Activated CD4-positive, CD25-positive, alpha-beta regulatory T cell treated with anti-CD3 and anti-CD28 coated beads, Interleukin-2, amount 50 U/mL, for 24 hours (primary cell): Measurements from ENCODE around the gene SMIM43.

Experiments used
- ATAC-seq, 2 donors: fragments of 150-1000 bp; cut with Tn5 transposase; one replicate each; pipeline ENCODE4 v1.10.0; 2021; ENCODE audit warnings: mild to moderate bottlenecking in 1 of 2, moderate library complexity in 1 of 2

The SMIM43 gene

GRCh38 chr4:121764702-121765367 lies at the start of gene SMIM43:
SMIM43 (minus strand) TSS chr4:121765164; CDS start chr4:121765105, 59 bp downstream.
- ATAC-seq = no peak

- no peak for ATAC-seq
Measured at GRCh38 chr4:121814756-121815155, 49.8 kb upstream of the SMIM43 start.

DNA sequence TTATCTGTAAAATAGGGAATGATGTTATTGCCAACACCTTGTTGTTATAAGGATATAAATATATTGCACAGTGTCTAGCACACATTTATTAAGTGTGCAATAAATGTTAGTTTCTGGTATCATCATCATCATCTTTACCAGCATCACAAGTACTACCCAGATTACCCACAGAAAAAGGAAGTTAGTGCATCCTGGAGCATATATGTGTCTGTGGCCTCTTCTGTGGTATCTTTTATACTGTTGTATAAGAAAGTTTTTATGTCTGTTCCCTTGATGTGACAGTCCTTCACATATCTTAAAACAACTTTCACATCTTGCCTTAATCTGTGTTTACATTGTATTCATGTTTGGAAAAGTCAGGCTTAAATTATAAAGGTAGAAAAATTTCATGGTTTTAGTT lies 46.2 kb upstream of the SMIM43 start:
- no peak for ATAC-seq

- ATAC-seq = no peak
Measured at GRCh38 chr4:121806411-121806810, 41.4 kb upstream of the SMIM43 start.

GRCh38 chr4:121801715-121802075 lies 36.7 kb upstream of the SMIM43 start:
- ATAC-seq = no peak

DNA sequence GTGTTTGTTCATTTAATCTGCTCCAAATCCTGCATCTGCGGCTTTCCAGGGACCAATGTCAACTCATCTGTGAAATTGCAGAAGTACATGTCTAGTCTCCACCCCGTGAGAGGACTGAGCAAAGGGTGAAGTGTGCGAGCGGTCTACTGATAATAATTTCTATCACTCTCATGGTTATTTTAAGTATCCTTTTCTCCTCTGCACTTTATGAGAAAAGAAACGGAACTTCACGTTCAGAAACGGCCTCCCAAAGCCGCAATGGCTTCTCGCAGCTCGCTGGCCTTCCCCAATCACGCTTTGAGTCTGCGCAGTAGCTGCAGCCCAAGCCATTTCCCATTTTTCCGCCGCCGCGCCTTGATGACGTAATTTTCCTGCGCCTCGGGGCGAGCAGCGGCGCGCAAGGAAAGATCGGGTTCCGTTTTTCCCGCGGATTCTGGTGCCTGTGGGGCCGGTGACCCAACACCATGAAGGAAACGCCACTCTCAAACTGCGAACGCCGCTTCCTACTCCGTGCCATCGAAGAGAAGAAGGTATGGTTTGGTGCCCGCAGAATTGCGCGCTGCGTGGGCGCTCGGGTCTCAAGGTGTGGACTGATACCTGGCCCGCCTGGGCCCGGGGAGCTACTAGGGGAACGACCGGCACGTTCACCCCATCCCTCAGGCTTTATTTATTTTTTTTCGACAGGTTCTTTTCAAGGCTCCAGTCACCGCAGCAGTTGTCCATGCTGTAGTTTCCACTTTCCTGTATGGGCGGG lies 36.2 kb upstream of the SMIM43 start, which contains the start of gene EXOSC9:
EXOSC9 (plus strand) TSS at position 363 of the 754 bp plus-strand sequence; CDS start at position 465, 102 bp downstream.
- ATAC-seq = peak; percentile 70 to 76

GRCh38 chr4:121800638-121800960 lies 35.6 kb upstream of the SMIM43 start:
- peak; percentile 8 to 17 for ATAC-seq

DNA sequence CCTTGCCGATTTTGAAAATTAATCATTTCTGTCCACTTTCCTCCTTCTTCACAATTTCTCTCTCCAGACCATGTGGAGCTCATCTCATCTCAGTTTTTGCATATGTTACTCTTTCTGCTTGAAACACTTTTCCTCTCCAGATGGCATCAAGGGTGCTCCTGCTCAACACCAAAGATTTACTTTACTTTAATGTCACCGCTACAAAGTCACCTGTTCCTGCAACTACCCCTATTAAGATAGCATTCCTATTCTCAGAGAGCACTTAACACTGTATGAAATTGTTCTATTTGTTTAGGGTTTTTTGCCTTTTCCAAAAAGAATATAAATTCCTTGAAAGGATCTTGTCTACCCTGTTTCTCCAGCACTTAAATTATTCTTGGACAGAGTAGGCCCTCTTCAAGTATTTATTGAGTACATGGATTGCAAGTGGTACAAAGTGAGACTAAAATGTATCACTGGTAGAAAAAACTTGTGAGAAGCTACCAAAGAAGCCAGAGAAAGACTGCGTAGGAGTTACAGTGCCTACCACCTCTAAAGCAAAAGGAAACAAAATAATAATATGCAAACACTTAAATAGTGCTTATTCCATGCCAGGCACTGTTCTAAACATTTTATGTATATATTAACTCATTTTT lies 35.0 kb upstream of the SMIM43 start:
- no peak for ATAC-seq

DNA sequence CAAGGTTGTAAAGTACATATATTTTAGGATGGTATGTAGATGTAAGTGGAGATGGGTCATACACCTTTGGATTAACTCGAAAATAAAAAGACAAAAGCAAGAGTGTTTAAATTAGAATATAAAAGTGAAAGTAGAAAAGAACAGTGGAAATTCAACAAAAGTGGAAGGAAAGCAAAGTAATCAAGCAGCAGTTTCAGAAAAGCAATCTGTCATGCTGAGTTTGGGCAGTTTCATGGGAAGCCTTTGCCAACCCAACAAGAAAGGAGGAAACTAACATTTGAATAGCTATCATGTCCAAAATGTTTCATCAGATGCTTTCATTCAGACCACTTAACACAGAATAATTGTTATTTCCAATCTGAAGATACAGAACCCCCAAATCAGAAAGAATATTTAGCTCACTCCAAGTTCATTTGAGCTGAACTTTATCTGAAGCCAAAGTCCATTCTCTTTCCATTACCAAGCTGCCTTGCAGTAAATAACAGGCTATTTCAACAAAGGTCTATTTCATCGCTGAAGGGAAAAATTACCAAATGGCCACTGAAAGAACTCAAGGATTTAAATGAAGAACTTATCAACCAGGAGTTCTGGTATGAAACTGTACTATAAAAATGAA lies 34.4 kb upstream of the SMIM43 start:
- ATAC-seq = no peak

DNA sequence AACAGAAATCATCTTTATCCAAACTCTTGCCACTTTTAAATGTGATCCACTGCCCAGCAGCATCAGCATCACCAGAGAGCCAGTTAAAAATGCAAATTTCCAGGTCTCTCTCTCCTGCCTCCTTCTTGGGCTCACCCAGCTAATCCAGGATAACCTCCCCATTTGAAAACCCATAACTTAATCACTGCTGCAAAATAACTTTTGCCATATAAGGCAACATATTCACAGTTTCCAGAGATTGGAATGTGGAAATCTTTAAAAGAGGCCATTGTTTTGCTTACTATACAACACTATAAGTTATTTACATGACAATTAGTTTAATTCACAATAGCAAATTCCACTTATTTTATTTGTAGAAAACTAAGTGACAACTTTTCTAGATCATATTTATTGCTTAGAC lies 31.3 kb upstream of the SMIM43 start:
- no peak for ATAC-seq

- ATAC-seq = no peak
Measured at GRCh38 chr4:121794505-121795188, 29.7 kb upstream of the SMIM43 start.

DNA sequence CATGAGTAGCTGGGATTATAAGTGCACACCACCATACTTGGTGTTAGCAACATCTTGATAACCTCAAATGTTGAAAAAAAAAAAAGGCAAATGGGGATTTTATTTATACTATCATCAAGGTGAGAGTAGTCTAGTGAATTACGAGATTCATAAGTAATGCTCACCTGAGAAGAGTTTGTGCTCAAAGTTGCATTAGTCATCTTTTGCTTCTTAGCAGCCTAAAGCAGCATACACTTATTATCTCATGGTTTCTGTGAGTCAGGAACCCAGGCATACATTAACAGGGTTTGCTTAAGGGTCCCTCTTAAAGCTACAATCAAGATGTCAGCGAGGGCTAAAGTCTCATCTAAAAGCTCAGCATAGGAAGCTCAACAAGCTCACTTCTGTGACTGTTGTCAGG lies 28.0 kb upstream of the SMIM43 start:
- no peak for ATAC-seq

DNA sequence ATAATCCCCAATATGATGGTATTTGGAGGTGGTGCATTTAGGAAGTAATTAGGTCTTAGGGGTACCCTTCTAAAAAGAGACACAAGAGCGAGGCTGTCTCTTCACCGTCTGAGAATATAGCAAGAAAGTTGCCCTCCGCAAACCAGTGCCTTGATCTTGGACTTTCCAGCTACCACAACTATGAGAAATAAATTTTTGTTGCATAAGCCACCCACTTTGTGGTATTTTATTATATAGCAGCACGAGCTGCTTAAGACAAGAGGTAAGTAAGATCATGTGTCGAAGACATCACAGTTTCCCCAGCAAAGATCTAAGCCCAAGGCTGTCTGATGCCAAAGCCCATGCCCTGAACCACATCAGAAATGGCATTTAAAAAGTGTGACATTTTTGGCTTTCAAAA lies 26.5 kb upstream of the SMIM43 start:
- no peak for ATAC-seq

GRCh38 chr4:121790976-121791375 lies 26.0 kb upstream of the SMIM43 start:
- ATAC-seq = no peak

- ATAC-seq = no peak
Measured at GRCh38 chr4:121789960-121790829, 25.2 kb upstream of the SMIM43 start.

DNA sequence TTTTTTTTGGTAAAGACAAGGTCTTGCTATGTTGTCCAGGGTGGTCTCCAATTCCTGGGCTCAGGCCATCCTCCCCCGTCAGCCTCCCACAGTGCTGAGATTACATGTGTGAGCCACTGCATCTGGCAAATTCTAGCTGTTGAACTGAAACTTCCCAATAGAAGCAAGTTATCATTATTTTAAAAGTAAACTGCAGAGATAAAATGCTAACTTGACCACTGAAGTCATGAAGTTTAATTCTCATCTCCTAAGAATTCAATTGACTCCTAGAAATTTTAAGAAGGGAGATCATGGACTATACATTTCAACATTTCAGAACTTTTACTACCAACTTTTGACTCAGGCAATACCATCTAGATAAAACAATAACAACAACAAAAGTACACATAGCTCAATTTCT lies 24.5 kb upstream of the SMIM43 start:
- ATAC-seq = no peak

GRCh38 chr4:121788896-121789295 lies 23.9 kb upstream of the SMIM43 start:
- no peak for ATAC-seq

DNA sequence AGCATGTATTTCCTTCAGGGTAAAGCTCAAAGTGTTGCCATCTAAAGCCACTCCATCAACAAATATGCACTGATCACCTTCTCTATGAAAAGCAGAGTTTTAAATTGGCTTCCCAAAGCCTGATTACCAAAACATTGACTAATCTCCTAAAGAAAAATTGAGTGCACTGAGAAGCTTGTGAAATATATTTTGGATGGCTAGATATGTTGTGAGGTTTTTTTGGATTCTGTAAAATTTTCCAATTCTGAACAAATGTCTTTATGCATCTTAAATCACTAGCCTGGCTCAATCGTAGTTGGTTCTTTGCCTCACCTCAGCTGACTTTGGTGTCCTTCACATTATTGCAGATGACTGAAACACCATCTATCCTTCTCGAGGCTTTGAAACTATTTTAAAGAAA lies 21.3 kb upstream of the SMIM43 start:
- no peak for ATAC-seq

DNA sequence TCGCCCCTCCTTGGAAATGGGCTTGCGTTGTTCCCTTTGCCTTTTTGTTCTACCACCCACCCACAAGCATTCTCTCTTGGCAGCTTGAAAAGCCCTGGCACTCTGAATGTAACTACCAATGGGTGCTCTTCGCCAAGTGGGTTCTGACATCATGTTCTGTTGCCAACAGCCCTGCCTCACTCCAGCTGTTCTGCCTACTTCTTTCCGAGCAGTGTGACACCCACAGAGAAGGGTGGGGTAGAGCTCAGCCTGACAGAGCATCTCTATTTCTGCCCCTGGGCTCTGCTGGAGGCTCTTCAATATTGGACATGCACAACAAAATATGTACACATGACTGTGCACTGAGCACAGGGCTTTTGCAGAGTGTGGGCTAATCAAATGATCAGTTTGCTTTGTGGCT lies 20.5 kb upstream of the SMIM43 start:
- no peak for ATAC-seq

DNA sequence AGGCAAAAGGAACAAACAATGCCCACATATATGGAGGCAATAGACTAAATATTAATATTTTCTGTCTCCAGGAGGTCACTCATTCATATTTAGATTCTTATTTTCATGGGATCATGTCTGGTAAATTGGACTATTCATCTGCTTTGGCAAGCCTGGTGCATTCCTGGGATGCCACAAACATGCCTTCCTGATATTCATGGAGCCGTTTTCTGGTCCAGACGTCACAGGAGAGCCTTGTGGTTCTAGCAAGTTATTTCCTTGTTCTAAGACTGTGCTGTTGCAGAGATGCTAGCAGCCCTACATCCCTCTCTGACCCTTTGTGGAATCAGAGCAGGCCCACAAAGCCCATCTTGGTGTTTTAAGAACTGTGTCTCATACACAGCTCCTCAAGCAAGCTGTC lies 20.0 kb upstream of the SMIM43 start:
- no peak for ATAC-seq

- ATAC-seq = no peak
Measured at GRCh38 chr4:121784401-121784800, 19.4 kb upstream of the SMIM43 start.

DNA sequence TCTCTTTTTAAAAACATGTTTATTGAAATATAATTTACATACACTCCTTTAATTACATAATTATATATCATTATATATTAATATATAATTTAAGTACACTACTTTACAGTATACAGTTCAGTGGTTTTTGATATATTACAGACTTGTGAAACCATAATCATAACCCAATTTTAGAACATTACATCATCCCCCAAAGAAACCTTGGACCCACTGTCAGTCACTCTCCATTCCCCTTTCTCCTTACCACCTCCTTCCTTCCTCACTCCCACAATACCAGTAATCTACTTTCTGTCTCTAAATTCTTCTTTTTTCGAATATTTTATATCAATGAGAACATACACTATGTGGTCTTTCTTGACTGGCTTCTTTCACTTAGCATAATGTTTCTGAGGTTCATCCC lies 18.2 kb upstream of the SMIM43 start:
- ATAC-seq = no peak
